ENCODE measurements around the gene RHNO1.

DNA sequence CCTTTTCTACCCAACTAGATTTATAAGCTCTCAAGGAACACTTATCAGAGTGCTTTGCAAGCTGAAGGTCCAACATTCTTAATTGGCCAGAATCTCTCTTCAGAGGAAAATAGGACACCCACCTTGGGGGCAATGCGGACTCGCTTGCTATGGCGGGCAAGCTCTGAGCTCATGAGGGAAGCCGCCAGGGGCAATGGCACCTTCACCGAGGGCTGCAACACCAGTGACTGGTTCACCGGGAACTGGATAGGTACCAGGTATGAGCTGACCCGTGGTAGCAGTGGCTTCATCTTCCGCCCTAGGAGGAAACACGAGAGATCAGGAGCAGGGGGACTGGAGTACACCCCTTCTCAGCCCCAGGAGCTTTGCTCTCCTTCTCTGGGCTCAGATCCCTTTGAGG is 12.8 kb upstream of the RHNO1 start:
- TF ChIP-seq GATA3 (IDR thresholded peaks at IDR 0.05; ENCODE audit: low read depth, low read length) (no peak), GATA2 (IDR thresholded peaks at IDR 0.05; ENCODE audit: low read depth, low read length) (no peak)
